GM12875 (cell line): Measurements from ENCODE around the gene PTGFRN.

Source experiments
- H3K4me3 ChIP-seq: one replicate; pipeline ENCODE4 v1.5.1; 2011; ENCODE audit warnings: low read depth, low read length, control low read depth
- CTCF ChIP-seq: IDR thresholded peaks from 2 replicates; pipeline ENCODE4 v1.5.1; 2011; ENCODE audit warnings: low read depth, mild to moderate bottlenecking, control low read depth, inconsistent platforms, low read length, moderate library complexity, borderline replicate concordance; ENCODE audit not compliant: insufficient read depth

PTGFRN gene

GRCh38 chr1:116981521-116982037, 71.9 kb downstream of the PTGFRN start:
- TF ChIP-seq CTCF, result no peak
- H3K4me3 ChIP-seq, result no peak overlapping the region

- no peak overlapping the region for H3K4me3 ChIP-seq
- TF ChIP-seq CTCF, result no peak
Observed at GRCh38 chr1:116982319-116983004, 72.7 kb downstream of the PTGFRN start.

- no peak for TF ChIP-seq CTCF
- no peak overlapping the region for H3K4me3 ChIP-seq
Observed at GRCh38 chr1:116983112-116983511, 73.4 kb downstream of the PTGFRN start.

GRCh38 chr1:116983678-116984077, 74.0 kb downstream of the PTGFRN start:
- H3K4me3 ChIP-seq, result no peak overlapping the region
- TF ChIP-seq CTCF, result no peak

- H3K4me3 ChIP-seq, result no peak overlapping the region
- TF ChIP-seq CTCF, result no peak
Observed at GRCh38 chr1:116984406-116985160, 74.9 kb downstream of the PTGFRN start.

- H3K4me3 ChIP-seq, result no peak overlapping the region
- no peak for TF ChIP-seq CTCF
Observed at GRCh38 chr1:116986421-116987255, 76.9 kb downstream of the PTGFRN start.
